ENCODE results near the gene QPCT.
A peak's percentile ranks its signal among the peaks of the same experiment; 100 is the strongest.
"Not testable (repeated sequence)": the region's sequence is repeated elsewhere in the genome, so short reads cannot be mapped to it uniquely, and the experiment has no call there.

The QPCT gene

GRCh38 chr2:37361994-37362698 lies 17.7 kb downstream of the QPCT start:
- DNase-seq, result no peak

- DNase-seq, result no peak
Measured at GRCh38 chr2:37364351-37364750, 19.9 kb downstream of the QPCT start.

- DNase-seq, result no peak
Measured at GRCh38 chr2:37365669-37366068, 21.2 kb downstream of the QPCT start.

DNA sequence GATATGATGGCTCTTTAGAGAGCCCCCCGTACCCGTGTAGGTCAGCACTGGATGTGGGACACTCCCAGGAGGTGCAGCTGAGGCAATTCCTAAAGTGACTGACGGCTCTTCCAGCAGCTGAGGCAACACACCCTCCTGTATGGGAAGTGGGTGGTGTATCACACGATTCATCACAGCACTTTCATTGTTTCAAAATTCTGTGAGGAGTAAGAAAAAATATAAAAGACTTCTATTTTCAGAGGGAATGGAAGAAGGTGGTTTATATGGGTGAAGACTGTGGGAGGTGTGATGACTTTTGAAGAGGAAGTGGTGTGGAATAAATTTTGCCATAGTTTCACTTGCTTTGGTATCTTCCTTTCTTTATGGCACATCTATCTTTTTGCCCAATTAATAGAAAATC lies 22.3 kb downstream of the QPCT start:
- no peak for DNase-seq

GRCh38 chr2:37367310-37367709 lies 22.9 kb downstream of the QPCT start:
- DNase-seq, result no peak

- DNase-seq, result no peak
Measured at GRCh38 chr2:37367984-37368383, 23.6 kb downstream of the QPCT start.

- DNase-seq, result no peak
Measured at GRCh38 chr2:37370666-37371065, 26.2 kb downstream of the QPCT start.

DNA sequence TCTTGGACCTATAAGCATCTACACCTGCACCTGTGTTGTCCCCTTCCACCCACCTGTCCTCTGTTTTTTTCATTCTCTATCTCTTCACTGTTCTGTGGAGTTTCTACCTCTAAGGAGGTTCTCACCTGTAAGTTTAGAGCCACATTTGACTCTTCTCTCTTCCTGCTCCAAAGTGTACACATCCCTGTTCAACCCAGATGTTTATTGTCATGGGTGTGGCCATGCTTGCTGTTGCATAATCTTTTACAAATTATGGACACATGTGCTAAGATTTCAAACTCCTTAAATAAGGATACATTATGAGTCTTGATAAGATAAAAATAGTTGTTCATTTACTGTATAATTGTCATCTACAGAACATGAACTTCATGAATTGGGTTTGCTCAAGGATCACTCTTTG lies 27.6 kb downstream of the QPCT start:
- DNase-seq, result no peak

- no peak for DNase-seq
Measured at GRCh38 chr2:37375741-37376288, 31.4 kb downstream of the QPCT start.

- DNase-seq, result no peak
Measured at GRCh38 chr2:37376421-37377186, 32.2 kb downstream of the QPCT start.

DNA sequence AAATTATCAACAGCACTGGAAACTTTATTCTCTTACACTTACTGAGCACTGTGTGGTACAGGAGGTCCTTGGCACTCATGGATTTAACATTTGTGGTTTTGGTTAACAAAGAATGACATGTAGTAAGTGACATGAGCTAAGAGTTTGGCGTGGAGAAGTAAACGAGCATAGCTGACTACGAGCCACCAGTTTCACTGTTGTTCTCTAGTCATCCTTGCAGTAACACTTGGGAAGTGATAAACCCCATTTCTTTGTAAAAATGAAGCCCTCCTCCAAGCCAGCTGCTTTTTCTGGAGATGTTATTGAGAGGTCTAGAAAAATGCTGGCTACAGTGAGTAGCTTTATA lies 32.7 kb downstream of the QPCT start:
- DNase-seq, result no peak

DNA sequence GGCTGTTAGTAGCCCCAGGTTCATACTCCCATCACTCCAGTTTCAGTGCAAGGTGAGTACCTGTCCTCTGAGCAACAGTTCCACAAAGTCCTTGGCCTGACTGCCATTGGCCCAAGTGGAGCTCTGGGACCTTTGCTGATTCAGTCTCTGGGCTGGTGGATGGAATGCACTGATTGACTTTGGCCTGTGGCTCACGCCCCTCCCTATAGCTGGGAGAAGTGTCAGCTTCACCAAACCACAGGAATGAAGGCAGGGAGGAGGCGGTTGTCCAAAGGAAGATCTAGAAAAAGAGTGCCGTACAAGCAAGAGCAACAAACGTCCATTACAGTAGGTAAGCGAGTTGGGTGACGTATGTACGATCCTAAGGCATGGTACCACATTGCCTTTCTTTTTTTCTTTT lies 34.0 kb downstream of the QPCT start:
- DNase-seq, result no peak

- DNase-seq, result no peak
Measured at GRCh38 chr2:37379881-37380296, 35.5 kb downstream of the QPCT start.

- DNase-seq, result not testable (repeated sequence)
Measured at GRCh38 chr2:37380787-37381186, 36.4 kb downstream of the QPCT start.

GRCh38 chr2:37384261-37384660 lies 39.8 kb downstream of the QPCT start:
- not testable (repeated sequence) for DNase-seq

- DNase-seq, result no peak
Measured at GRCh38 chr2:37387148-37387835, 42.9 kb downstream of the QPCT start.

- DNase-seq, result no peak
Measured at GRCh38 chr2:37388074-37388473, 43.6 kb downstream of the QPCT start.

DNA sequence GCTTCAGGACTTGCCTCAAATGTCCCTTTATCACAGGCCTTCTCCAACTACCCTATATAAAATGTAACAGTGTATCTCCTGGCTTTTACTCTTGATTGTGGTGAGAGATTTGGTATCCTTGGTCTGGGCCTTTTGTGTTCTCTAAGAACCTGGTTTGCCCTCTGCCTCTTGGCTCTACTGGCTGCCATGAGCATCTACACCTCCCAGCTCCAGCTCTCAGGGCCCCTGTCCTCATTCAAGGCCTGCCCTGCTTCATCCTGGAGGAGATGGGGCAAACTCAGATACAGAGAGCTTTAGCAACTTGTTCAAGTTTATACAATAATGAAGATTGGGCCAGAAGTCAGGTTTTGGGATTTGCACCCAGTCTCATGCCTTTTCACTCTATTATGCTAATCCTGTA lies 45.0 kb downstream of the QPCT start:
- DNase-seq, result no peak

GRCh38 chr2:37389989-37390765 lies 45.7 kb downstream of the QPCT start:
- peak; percentile 37 for DNase-seq

- no peak for DNase-seq
Measured at GRCh38 chr2:37390777-37391176, 46.3 kb downstream of the QPCT start.

- no peak for DNase-seq
Measured at GRCh38 chr2:37391711-37392110, 47.3 kb downstream of the QPCT start.

DNA sequence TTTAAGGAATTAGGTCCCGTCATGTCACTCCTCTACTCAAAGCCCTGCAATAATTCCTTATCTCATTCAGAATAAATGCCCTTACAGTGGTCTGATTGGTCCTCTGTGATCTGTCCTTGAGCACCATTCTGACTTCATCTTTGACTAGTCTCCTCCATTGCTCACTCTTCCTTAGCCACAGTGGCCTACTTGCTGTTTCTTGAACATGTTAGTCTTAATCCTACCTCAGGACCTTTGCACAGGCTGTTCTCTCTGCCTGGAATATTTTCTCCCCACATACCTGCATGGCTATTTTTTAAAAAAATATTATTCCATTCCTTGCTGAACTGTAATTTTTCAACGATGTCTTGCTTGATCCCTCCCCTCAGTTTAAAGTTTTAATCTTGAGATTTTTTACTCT lies 48.0 kb downstream of the QPCT start:
- DNase-seq, result no peak

GRCh38 chr2:37394263-37394662 lies 49.8 kb downstream of the QPCT start:
- no peak for DNase-seq
